ENCODE measurements around the gene PRSS57. TPM values are rescaled to one million over a fixed set of nuclear protein-coding genes. Genes with fewer than 3 reads are reported as not detected.

PRSS57 gene
- total RNA-seq, 2 experiments from 2014 or later: not detected

DNA sequence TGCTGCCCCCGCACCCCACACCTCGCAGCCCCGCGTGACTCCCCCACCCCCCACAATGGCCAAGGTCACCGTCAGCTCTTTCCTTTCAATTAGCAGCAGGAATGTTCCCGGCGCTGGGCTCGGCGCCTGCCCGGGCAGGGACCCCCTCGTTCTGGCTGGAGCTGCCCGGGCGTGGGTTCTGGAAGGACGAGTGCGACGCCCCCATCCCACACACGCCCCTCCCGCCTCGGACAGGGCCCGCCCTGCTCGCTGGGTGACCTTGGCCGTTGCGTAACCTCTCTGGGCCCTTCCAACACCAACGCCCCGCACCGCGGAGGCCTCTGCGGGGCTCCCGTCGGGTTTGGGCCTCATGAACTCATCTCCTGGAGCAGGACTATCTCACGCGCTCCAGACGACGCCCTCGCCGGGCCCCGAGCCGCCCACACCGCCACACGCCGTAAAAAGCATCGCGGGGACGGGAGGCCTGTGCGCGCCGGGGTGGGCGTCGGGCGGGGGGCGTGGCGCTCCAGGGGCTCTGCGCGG is 23.8 kb upstream of the PRSS57 start:
- H3K36me3 ChIP-seq (ENCODE audit: insufficient read depth, low read length): no peaks in the 10 kb centered on the region
- no peaks in the 10 kb centered on the region for H3K9me2 ChIP-seq (ENCODE audit: insufficient read depth, low read length)
- no peaks in the 10 kb centered on the region for H3K79me2 ChIP-seq (ENCODE audit: insufficient read depth, low read depth, low read length)
- ChIA-PET POLR2A (no interaction called here), CTCF (ENCODE audit: unreplicated experiment) (no interaction called here)
- BruUV-seq (replicated peaks): no TSS peak
- peaks cover 24% of the 10 kb centered on the region for H3K4me1 ChIP-seq (ENCODE audit: insufficient read depth, low read length, poor library complexity, severe bottlenecking)
- H3K4me3 ChIP-seq (ENCODE audit: low read depth, low read length, poor library complexity, severe bottlenecking): no peak overlapping the region
- TF ChIP-seq, protein P1, sequence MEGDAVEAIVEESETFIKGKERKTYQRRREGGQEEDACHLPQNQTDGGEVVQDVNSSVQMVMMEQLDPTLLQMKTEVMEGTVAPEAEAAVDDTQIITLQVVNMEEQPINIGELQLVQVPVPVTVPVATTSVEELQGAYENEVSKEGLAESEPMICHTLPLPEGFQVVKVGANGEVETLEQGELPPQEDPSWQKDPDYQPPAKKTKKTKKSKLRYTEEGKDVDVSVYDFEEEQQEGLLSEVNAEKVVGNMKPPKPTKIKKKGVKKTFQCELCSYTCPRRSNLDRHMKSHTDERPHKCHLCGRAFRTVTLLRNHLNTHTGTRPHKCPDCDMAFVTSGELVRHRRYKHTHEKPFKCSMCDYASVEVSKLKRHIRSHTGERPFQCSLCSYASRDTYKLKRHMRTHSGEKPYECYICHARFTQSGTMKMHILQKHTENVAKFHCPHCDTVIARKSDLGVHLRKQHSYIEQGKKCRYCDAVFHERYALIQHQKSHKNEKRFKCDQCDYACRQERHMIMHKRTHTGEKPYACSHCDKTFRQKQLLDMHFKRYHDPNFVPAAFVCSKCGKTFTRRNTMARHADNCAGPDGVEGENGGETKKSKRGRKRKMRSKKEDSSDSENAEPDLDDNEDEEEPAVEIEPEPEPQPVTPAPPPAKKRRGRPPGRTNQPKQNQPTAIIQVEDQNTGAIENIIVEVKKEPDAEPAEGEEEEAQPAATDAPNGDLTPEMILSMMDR (conservative IDR thresholded peaks at IDR 0.05; ENCODE audit: low read length): no peak
- TF ChIP-seq EZH2phosphoT487 (IDR thresholded peaks at IDR 0.05; ENCODE audit: borderline replicate concordance, low read depth, low read length): no peak
- no peak for DNase-seq (ENCODE audit: low spot score)
- no peak overlapping the region for H2AFZ ChIP-seq (ENCODE audit: low read length)
- H3K4me2 ChIP-seq (ENCODE audit: low read length): no peak overlapping the region
- H4K20me1 ChIP-seq (ENCODE audit: insufficient read depth, low read length): no peaks in the 10 kb centered on the region
- no peak overlapping the region for H3K27ac ChIP-seq (ENCODE audit: low read depth, low read length, poor library complexity, severe bottlenecking)
- intact Hi-C loops (cut with micrococcal nuclease; ENCODE audit: unreplicated experiment): no loop called here
- no peaks in the 10 kb centered on the region; the same call in 1 of the 2 replicates for H3K9me3 ChIP-seq (ENCODE audit: low read length)

DNA sequence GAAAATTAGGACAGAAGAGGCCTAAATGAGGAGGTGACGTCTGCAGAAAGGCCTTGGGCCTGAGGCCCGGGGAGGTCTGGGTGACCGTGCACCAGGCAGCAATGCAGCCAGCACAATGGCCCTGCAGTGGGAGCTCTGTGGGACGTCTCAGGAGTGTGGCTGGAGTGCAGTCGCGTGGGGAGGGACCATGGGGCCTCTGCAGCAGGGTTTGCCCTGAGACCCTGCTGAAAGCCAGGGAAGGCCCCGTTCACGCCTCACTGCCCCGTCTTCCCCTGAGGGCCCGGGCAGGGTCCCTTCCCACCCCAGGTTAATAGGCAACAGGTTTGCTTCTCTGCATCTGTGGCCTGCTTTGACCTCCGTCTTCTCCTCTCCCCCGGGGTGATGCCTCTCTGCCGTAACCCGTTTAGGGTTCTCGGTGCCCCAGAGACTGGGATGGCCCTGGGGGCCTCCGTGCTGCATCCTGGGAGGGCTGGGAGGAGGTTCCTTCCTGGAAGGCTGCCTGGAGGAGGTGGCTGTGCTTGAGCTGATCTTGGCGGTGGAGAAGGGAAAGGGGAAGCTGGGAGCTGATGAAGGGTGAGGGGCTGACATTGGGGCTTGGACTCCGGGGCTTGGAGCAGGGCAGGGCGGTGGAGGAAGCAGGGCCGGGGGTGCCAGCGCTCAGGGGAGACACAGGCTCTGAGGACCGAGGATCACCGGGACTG is 23.1 kb upstream of the PRSS57 start:
- BruUV-seq (replicated peaks): no TSS peak
- H3K79me2 ChIP-seq (ENCODE audit: insufficient read depth, low read depth, low read length): no peaks in the 10 kb centered on the region
- ChIA-PET POLR2A (no interaction called here), CTCF (ENCODE audit: unreplicated experiment) (no interaction called here)
- H4K20me1 ChIP-seq (ENCODE audit: insufficient read depth, low read length): no peaks in the 10 kb centered on the region
- no peak overlapping the region for H3K4me2 ChIP-seq (ENCODE audit: low read length)
- no peak overlapping the region for H3K4me3 ChIP-seq (ENCODE audit: low read depth, low read length, poor library complexity, severe bottlenecking)
- no peak overlapping the region for H3K27ac ChIP-seq (ENCODE audit: low read depth, low read length, poor library complexity, severe bottlenecking)
- TF ChIP-seq, protein P1 (conservative IDR thresholded peaks at IDR 0.05; ENCODE audit: low read length): no peak
- TF ChIP-seq EZH2phosphoT487 (IDR thresholded peaks at IDR 0.05; ENCODE audit: borderline replicate concordance, low read depth, low read length): no peak
- H2AFZ ChIP-seq (ENCODE audit: low read length): no peak overlapping the region
- intact Hi-C loops (cut with micrococcal nuclease; ENCODE audit: unreplicated experiment): no loop called here
- no peaks in the 10 kb centered on the region for H3K36me3 ChIP-seq (ENCODE audit: insufficient read depth, low read length)
- H3K9me2 ChIP-seq (ENCODE audit: insufficient read depth, low read length): no peaks in the 10 kb centered on the region
- H3K4me1 ChIP-seq (ENCODE audit: insufficient read depth, low read length, poor library complexity, severe bottlenecking): peaks cover 18% of the 10 kb centered on the region
- H3K9me3 ChIP-seq (ENCODE audit: low read length): no peaks in the 10 kb centered on the region; the same call in 1 of the 2 replicates
- DNase-seq (ENCODE audit: low spot score): no peak

DNA sequence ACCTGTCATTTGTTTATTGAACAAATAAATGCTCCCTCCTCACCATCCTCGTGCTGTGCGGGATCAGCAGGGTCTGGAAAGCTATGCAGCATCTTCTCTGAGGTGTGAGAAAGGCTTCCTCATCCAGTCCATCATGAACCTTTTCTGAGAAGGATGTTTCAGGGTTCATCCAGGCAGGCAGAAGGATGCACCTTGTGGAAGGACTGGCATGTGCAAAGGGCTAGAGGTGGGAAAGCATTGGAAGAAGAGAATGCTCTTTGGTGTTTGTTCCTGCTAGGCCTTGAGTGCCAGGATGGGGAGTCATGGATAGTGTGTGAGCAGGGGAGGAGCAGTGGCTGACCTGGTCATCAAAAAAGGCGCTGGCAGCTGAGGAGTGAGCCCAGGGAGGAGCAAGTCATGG is 20.1 kb upstream of the PRSS57 start:
- ChIA-PET POLR2A (no interaction called here), CTCF (ENCODE audit: unreplicated experiment) (no interaction called here)
- H3K4me2 ChIP-seq (ENCODE audit: low read length): no peak overlapping the region
- H4K20me1 ChIP-seq (ENCODE audit: insufficient read depth, low read length): no peaks in the 10 kb centered on the region
- H2AFZ ChIP-seq (ENCODE audit: low read length): no peak overlapping the region
- no peak overlapping the region for H3K4me3 ChIP-seq (ENCODE audit: low read depth, low read length, poor library complexity, severe bottlenecking)
- H3K4me1 ChIP-seq (ENCODE audit: insufficient read depth, low read length, poor library complexity, severe bottlenecking): peaks cover 5% of the 10 kb centered on the region
- H3K79me2 ChIP-seq (ENCODE audit: insufficient read depth, low read depth, low read length): no peaks in the 10 kb centered on the region
- no TSS peak for BruUV-seq (replicated peaks)
- intact Hi-C loops (cut with micrococcal nuclease; ENCODE audit: unreplicated experiment): no loop called here
- H3K36me3 ChIP-seq (ENCODE audit: insufficient read depth, low read length): no peaks in the 10 kb centered on the region
- DNase-seq (ENCODE audit: low spot score): no peak
- H3K9me2 ChIP-seq (ENCODE audit: insufficient read depth, low read length): no peaks in the 10 kb centered on the region
- TF ChIP-seq, protein P1 (conservative IDR thresholded peaks at IDR 0.05; ENCODE audit: low read length): no peak
- TF ChIP-seq EZH2phosphoT487 (IDR thresholded peaks at IDR 0.05; ENCODE audit: borderline replicate concordance, low read depth, low read length): no peak
- no peak overlapping the region for H3K27ac ChIP-seq (ENCODE audit: low read depth, low read length, poor library complexity, severe bottlenecking)
- H3K9me3 ChIP-seq (ENCODE audit: low read length): no peaks in the 10 kb centered on the region; the same call in 1 of the 2 replicates
